ENCODE data around the gene UMOD.

UMOD gene

GRCh38 chr16:20291208-20292206, 61.0 kb downstream of the UMOD start:
- H3K4me3 ChIP-seq (ENCODE audit: low read depth, low read length), result no peak overlapping the region
- no peak for DNase-seq (ENCODE audit: low read depth)
- TF ChIP-seq CTCF (conservative IDR thresholded peaks at IDR 0.05; ENCODE audit: low read depth, low read length), result no peak

- TF ChIP-seq CTCF (conservative IDR thresholded peaks at IDR 0.05; ENCODE audit: low read depth, low read length), result no peak
- no peak for DNase-seq (ENCODE audit: low read depth)
- no peak overlapping the region for H3K4me3 ChIP-seq (ENCODE audit: low read depth, low read length)
Measured at GRCh38 chr16:20289571-20289970, 62.9 kb downstream of the UMOD start.

- H3K4me3 ChIP-seq (ENCODE audit: low read depth, low read length), result no peak overlapping the region
- no peak for DNase-seq (ENCODE audit: low read depth)
- no peak for TF ChIP-seq CTCF (conservative IDR thresholded peaks at IDR 0.05; ENCODE audit: low read depth, low read length)
Measured at GRCh38 chr16:20285993-20286499, 66.5 kb downstream of the UMOD start.
